ENCODE measurements around the gene CAMK2B. TPM values are rescaled to one million over a fixed set of nuclear protein-coding genes. Genes with fewer than 3 reads are reported as not detected.

CAMK2B gene
- total RNA-seq, 1 experiment from 2014 or later: 0.34 TPM

- Histone ChIP-seq H3K9me3 (ENCODE audit: control insufficient read depth in 1 of 2, insufficient read depth in 1 of 2, low read depth in 1 of 2, low read length in 2 of 2) (no peaks in the 10 kb centered on the region), H3K9ac (ENCODE audit: low read length) (no peak overlapping the region), H3K4me2 (ENCODE audit: low read length) (no peak overlapping the region), H3K9me2 (ENCODE audit: insufficient read depth) (no peaks in the 10 kb centered on the region), H2AFZ (ENCODE audit: low read depth, low read length, poor library complexity, severe bottlenecking) (no peak overlapping the region), H3K27me3 (ENCODE audit: insufficient read depth, low read length) (no peaks in the 10 kb centered on the region), H4K20me1 (ENCODE audit: insufficient read depth) (no peaks in the 10 kb centered on the region), H3K4me3 (replicated peaks in 1 of 2; ENCODE audit: low read depth in 1 of 2, low read length in 2 of 2) (no peak overlapping the region), H3K79me2 (ENCODE audit: insufficient read depth, low read length) (no peaks in the 10 kb centered on the region), H3K4me1 (ENCODE audit: control insufficient read depth in 1 of 2, insufficient read depth in 2 of 2, low read length in 2 of 2) (no peaks in the 10 kb centered on the region), H3K27ac (ENCODE audit: low read depth, low read length) (no peak overlapping the region), H3K36me3 (ENCODE audit: control insufficient read depth in 1 of 2, insufficient read depth in 2 of 2, low read length in 2 of 2) (peaks cover 4 to 7% of the 10 kb centered on the region in 2 experiments; a peak in 3 of 4 replicates)
- ATAC-seq (no peak), DNase-seq (ENCODE audit: low read depth, low spot score) (no peak)
- BruUV-seq (replicated peaks): no TSS peak
- RAD21 ChIA-PET (ENCODE audit: low non-redundant PET in 1 of 2, low total read pairs in 2 of 2, uncharacterized antibody in 2 of 2, unreplicated experiment in 2 of 2): no interaction called here
- intact Hi-C loops (cut with micrococcal nuclease): no loop called here
- TF ChIP-seq ELF1 (IDR thresholded peaks at IDR 0.05; ENCODE audit: borderline replicate concordance, low read depth) (no peak), POLR2AphosphoS5 (IDR thresholded peaks at IDR 0.05; ENCODE audit: low read depth, low read length) (no peak), EZH2phosphoT487 (IDR thresholded peaks at IDR 0.05; ENCODE audit: borderline replicate concordance) (no peak), EGR1 (IDR thresholded peaks at IDR 0.05; ENCODE audit: low read depth) (no peak), YY1 (IDR thresholded peaks at IDR 0.05; ENCODE audit: extremely low read depth, insufficient replicate concordance, low read depth, low read length) (no peak), ATF3 (IDR thresholded peaks at IDR 0.05) (no peak), ZNF274 (IDR thresholded peaks at IDR 0.05; ENCODE audit: low read depth, low read length) (no peak), MAX (IDR thresholded peaks at IDR 0.05) (no peak), TCF7L2 (IDR thresholded peaks at IDR 0.05; ENCODE audit: borderline replicate concordance, extremely low read depth, insufficient read depth, insufficient read length) (no peak), SRF (IDR thresholded peaks at IDR 0.05; ENCODE audit: low read depth) (no peak), SIN3A (IDR thresholded peaks at IDR 0.05; ENCODE audit: low read depth) (no peak), ZFX (IDR thresholded peaks at IDR 0.05) (no peak), CEBPB (IDR thresholded peaks at IDR 0.05; ENCODE audit: low read depth) (no peak)
- CTCF ChIA-PET: no interaction called here
- POLR2A ChIA-PET: no interaction called here
Observed at GRCh38 chr7:44216521-44217222, 108.7 kb downstream of the CAMK2B start.
